ENCODE results near the gene TES. TPM values are rescaled to one million over a fixed set of nuclear protein-coding genes. Genes with fewer than 3 reads are reported as not detected.
A peak's percentile ranks its signal among the peaks of the same experiment; 100 is the strongest.

The TES gene
- total and polyA plus RNA-seq, 2 of the 13 experiments (the other 11 are each of a cell fraction or from before 2014, with no cell fraction given), result 21.6 to 23.0 TPM

DNA sequence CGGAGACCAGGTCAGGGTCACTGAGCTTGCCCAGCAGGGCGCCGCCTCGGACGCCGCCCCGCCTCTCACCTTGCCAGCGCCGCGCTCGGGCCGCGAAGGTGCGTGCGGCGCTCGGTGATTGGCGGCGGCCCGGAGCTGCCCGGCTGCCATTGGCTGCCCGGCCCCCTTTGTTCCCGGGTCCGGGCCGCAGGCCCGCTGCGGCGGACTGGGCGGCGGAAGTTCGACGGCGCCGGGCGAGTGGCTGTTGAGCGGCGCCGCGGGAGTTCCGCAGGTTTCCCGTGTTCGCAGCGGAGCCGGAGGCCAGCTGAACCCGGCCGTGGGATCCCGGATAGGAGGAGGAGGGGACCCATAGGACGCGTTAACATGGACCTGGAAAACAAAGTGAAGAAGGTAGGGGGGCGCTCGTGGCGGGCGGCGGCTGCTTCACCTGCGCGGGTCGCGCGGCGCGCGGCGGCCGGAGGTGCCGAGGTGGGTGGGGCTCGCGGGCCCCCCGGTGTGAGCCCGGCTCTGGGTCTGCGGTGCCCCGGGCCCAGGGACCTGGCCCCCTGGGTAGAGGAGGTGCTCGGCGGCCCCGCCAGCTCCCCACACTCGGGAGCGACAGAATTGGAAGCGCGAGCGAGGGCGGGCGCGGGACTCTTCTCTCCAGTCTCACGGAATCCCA lies at the start of gene TES (continued):
- TF ChIP-seq PCBP2 (optimal IDR thresholded peaks at IDR 0.05; ENCODE audit: low read depth, low read length, poor library complexity, severe bottlenecking) (no peak), ZNF644 (CRISPR knock-in tag; IDR thresholded peaks at IDR 0.05; ENCODE audit: low read depth) (no peak), ZNF503 (CRISPR knock-in tag; IDR thresholded peaks at IDR 0.05) (no peak), THAP11 (CRISPR knock-in tag; IDR thresholded peaks at IDR 0.05) (no peak), ZNF569 (CRISPR knock-in tag; IDR thresholded peaks at IDR 0.05; ENCODE audit: borderline replicate concordance) (no peak), ZNF224 (CRISPR knock-in tag; IDR thresholded peaks at IDR 0.05) (no peak), ZNF180 (CRISPR knock-in tag; IDR thresholded peaks at IDR 0.05; ENCODE audit: borderline replicate concordance, low read depth) (no peak), ZNF234 (CRISPR knock-in tag; conservative IDR thresholded peaks at IDR 0.05) (no peak), ZNF777 (CRISPR knock-in tag; IDR thresholded peaks at IDR 0.05) (peak; percentile 99)
- TF ChIP-seq, protein P1, sequence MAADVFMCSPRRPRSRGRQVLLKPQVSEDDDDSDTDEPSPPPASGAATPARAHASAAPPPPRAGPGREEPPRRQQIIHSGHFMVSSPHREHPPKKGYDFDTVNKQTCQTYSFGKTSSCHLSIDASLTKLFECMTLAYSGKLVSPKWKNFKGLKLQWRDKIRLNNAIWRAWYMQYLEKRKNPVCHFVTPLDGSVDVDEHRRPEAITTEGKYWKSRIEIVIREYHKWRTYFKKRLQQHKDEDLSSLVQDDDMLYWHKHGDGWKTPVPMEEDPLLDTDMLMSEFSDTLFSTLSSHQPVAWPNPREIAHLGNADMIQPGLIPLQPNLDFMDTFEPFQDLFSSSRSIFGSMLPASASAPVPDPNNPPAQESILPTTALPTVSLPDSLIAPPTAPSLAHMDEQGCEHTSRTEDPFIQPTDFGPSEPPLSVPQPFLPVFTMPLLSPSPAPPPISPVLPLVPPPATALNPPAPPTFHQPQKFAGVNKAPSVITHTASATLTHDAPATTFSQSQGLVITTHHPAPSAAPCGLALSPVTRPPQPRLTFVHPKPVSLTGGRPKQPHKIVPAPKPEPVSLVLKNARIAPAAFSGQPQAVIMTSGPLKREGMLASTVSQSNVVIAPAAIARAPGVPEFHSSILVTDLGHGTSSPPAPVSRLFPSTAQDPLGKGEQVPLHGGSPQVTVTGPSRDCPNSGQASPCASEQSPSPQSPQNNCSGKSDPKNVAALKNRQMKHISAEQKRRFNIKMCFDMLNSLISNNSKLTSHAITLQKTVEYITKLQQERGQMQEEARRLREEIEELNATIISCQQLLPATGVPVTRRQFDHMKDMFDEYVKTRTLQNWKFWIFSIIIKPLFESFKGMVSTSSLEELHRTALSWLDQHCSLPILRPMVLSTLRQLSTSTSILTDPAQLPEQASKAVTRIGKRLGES (CRISPR knock-in tag; IDR thresholded peaks at IDR 0.05; ENCODE audit: borderline replicate concordance), result no peak
- TF ChIP-seq, protein P2, sequence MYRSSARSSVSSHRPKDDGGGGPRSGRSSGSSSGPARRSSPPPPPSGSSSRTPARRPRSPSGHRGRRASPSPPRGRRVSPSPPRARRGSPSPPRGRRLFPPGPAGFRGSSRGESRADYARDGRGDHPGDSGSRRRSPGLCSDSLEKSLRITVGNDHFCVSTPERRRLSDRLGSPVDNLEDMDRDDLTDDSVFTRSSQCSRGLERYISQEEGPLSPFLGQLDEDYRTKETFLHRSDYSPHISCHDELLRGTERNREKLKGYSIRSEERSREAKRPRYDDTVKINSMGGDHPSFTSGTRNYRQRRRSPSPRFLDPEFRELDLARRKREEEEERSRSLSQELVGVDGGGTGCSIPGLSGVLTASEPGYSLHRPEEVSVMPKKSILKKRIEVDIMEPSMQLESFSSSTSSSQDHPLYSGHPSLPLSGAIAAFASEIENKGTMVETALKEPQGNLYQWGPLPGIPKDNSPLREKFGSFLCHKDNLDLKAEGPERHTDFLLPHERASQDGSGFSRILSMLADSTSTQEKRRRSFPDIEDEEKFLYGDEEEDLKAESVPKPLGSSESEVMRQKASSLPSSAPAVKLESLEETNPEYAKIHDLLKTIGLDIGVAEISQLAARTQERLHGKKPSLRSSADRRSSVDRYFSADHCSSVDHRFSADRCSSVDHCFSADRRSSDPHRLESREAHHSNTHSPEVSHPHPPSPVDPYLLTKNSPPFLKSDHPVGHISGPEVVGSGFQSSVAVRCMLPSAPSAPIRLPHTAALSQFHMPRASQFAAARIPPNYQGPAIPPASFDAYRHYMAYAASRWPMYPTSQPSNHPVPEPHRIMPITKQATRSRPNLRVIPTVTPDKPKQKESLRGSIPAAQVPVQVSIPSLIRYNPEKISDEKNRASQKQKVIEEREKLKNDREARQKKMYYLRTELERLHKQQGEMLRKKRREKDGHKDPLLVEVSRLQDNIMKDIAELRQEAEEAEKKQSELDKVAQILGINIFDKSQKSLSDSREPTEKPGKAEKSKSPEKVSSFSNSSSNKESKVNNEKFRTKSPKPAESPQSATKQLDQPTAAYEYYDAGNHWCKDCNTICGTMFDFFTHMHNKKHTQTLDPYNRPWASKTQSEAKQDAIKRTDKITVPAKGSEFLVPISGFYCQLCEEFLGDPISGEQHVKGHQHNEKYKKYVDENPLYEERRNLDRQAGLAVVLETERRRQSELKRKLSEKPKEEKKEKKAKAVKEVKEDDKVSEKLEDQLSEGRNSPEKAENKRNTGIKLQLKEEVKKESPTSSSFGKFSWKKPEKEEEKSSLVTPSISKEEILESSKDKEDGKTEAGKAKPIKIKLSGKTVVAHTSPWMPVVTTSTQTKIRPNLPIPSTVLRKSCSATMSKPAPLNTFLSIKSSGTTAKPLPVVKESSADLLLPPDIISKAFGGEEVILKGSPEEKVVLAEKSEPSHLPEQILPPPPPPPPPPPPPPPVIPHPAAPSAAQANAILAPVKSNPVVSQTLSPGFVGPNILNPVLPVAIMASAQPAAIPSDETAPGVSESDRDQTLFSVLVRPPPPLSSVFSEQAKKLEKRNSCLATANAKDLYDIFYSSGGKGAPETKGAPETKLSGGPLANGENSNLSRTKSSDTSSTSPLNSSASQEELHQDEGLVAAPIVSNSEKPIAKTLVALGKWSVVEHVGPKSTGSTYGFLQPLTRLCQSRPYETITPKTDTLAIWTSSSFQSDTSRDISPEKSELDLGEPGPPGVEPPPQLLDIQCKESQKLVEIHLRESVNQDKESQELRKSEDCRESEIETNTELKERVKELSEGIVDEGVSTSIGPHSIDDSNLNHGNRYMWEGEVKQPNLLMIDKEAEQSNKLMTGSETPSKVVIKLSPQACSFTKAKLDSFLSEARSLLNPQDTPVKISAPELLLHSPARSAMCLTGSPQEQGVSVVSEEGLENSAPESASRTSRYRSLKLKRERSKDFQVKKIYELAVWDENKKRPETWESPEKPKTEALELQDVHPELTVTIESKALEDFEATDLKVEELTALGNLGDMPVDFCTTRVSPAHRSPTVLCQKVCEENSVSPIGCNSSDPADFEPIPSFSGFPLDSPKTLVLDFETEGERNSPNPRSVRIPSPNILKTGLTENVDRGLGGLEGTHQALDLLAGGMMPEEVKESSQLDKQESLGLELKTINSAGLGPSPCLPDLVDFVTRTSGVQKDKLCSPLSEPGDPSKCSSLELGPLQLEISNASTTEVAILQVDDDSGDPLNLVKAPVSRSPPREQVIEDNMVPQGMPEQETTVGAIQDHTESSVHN (CRISPR knock-in tag; IDR thresholded peaks at IDR 0.05), result no peak
- TF ChIP-seq, protein P3, sequence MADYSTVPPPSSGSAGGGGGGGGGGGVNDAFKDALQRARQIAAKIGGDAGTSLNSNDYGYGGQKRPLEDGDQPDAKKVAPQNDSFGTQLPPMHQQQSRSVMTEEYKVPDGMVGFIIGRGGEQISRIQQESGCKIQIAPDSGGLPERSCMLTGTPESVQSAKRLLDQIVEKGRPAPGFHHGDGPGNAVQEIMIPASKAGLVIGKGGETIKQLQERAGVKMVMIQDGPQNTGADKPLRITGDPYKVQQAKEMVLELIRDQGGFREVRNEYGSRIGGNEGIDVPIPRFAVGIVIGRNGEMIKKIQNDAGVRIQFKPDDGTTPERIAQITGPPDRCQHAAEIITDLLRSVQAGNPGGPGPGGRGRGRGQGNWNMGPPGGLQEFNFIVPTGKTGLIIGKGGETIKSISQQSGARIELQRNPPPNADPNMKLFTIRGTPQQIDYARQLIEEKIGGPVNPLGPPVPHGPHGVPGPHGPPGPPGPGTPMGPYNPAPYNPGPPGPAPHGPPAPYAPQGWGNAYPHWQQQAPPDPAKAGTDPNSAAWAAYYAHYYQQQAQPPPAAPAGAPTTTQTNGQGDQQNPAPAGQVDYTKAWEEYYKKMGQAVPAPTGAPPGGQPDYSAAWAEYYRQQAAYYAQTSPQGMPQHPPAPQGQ (CRISPR knock-in tag; IDR thresholded peaks at IDR 0.05; ENCODE audit: borderline replicate concordance), result no peak
- TF ChIP-seq, protein P4, sequence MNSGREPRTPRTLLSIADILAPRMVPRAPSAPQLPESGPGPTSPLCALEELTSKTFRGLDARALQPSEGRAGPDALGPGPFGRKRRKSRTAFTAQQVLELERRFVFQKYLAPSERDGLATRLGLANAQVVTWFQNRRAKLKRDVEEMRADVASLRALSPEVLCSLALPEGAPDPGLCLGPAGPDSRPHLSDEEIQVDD (CRISPR knock-in tag; IDR thresholded peaks at IDR 0.05; ENCODE audit: borderline replicate concordance), result no peak

Data from HepG2 (cell line).